Activated T-cell treated with anti-CD3 and anti-CD28 coated beads for 1 hour (primary cell): ENCODE results near the gene RHOF.

ENCODE experiments used
- DNase-seq: peaks from one replicate; pipeline ENCODE4 v3.0.0-alpha.2; 2020; ENCODE audit warnings: low read depth

The RHOF gene

GRCh38 chr12:121741743-121742142, 51.7 kb downstream of the RHOF start:
- DNase-seq: no peak

GRCh38 chr12:121740847-121741246, 52.6 kb downstream of the RHOF start:
- no peak for DNase-seq

GRCh38 chr12:121738340-121738858, 55.1 kb downstream of the RHOF start:
- no peak for DNase-seq

- no peak for DNase-seq
Measured at GRCh38 chr12:121733849-121734248, 59.6 kb downstream of the RHOF start.

GRCh38 chr12:121731473-121731872, 62.0 kb downstream of the RHOF start:
- no peak for DNase-seq

GRCh38 chr12:121729021-121729420, 64.5 kb downstream of the RHOF start:
- no peak for DNase-seq
